Hematopoietic multipotent progenitor cell (in vitro differentiated cells): Measurements from ENCODE around the gene FGD2. TPM values are rescaled to one million over a fixed set of nuclear protein-coding genes. Genes with fewer than 3 reads are reported as not detected.
A peak's percentile ranks its signal among the peaks of the same experiment; 100 is the strongest.
"Not testable (repeated sequence)": the region's sequence is repeated elsewhere in the genome, so short reads cannot be mapped to it uniquely, and the experiment has no call there.

Experiments used
- DNase-seq, 3 donors: peaks; one replicate each; pipeline ENCODE4 v3.0.0-alpha.2; 2011 to 2015; ENCODE audit warnings: low read depth in 2 of 3, low spot score in 2 of 3
- total RNA-seq: library from RNA; depleted of rRNA; stranded (reverse); fragments of >200 nt; gene quantifications from one replicate; pipeline ENCODE4 v1.2.3, GENCODE V29; 2012

FGD2 gene
- total RNA-seq, 1 donor, result 3.0 TPM

- DNase-seq, result no peak
Observed at GRCh38 chr6:37030599-37030998, 25.1 kb downstream of the FGD2 start.

- DNase-seq, result no peak
Observed at GRCh38 chr6:37032239-37032638, 26.8 kb downstream of the FGD2 start.

GRCh38 chr6:37033255-37033654 is 27.8 kb downstream of the FGD2 start:
- no peak for DNase-seq

- DNase-seq, result no peak
Observed at GRCh38 chr6:37033819-37034795, 28.7 kb downstream of the FGD2 start.

- no peak for DNase-seq
Observed at GRCh38 chr6:37036146-37036545, 30.7 kb downstream of the FGD2 start.

GRCh38 chr6:37038292-37039198 is 33.1 kb downstream of the FGD2 start:
- no peak for DNase-seq

- DNase-seq, result no peak
Observed at GRCh38 chr6:37039958-37040357, 34.5 kb downstream of the FGD2 start.

- no peak for DNase-seq
Observed at GRCh38 chr6:37041521-37041920, 36.1 kb downstream of the FGD2 start.

GRCh38 chr6:37042150-37042549 is 36.7 kb downstream of the FGD2 start:
- no peak for DNase-seq

GRCh38 chr6:37043091-37043490 is 37.6 kb downstream of the FGD2 start:
- not testable (repeated sequence) for DNase-seq

GRCh38 chr6:37047346-37047688 is 41.9 kb downstream of the FGD2 start:
- DNase-seq, result no peak

- DNase-seq, result no peak
Observed at GRCh38 chr6:37047689-37048402, 42.4 kb downstream of the FGD2 start.

GRCh38 chr6:37048403-37048850 is 43.0 kb downstream of the FGD2 start:
- DNase-seq, result no peak

GRCh38 chr6:37048851-37049757 is 43.6 kb downstream of the FGD2 start:
- peak; percentile 51 to 84 (median 79) for DNase-seq

GRCh38 chr6:37049758-37050044 is 44.2 kb downstream of the FGD2 start:
- DNase-seq, result no peak

GRCh38 chr6:37050045-37050853 is 44.8 kb downstream of the FGD2 start:
- peak in 2 of 3 donors; percentile 82 to 94 for DNase-seq

- DNase-seq, result no peak
Observed at GRCh38 chr6:37050854-37051137, 45.3 kb downstream of the FGD2 start.

GRCh38 chr6:37051138-37052026 is 45.9 kb downstream of the FGD2 start:
- peak; percentile 70 to 93 (median 90) for DNase-seq
